ENCODE data around the gene OTUD7B.

GRCh38 chr1:149917571-149918144, 92.9 kb downstream of the OTUD7B start, which contains the start of gene SV2A:
- TF ChIP-seq POLR2A (IDR thresholded peaks at IDR 0.05) (no peak), CTCF (IDR thresholded peaks at IDR 0.05) (no peak)
